ENCODE data around the gene ENHO.

DNA sequence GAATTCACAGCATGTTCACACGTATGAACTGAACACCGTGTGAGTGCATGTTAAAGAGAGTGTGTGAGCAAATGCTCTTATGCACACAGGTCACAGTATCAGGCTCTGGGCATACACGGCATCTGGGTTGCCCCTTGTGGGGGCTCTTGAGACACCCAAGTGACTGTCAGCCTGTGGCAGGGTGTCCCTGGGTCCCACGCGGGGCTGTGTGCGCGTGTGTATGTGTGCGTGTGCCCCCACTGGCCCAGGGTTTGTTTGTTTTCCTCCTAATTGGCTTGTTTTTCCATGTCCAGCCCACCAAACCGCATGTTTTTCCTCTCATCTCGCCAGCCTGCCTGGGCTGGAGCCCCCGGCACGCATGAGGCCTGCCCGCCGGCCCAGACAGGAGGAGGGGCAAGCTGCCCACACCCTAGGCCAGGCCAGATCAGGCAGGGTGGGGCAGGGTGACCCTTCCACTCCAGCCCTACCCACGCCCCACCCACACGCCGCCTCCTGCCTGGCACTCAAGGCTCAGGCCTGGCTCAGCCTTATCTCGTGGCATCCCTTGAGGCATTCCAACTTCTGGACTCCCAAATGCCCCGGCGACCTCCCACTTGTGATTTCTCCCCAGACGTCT lies 37.9 kb upstream of the ENHO start:
- TF ChIP-seq, protein P1, sequence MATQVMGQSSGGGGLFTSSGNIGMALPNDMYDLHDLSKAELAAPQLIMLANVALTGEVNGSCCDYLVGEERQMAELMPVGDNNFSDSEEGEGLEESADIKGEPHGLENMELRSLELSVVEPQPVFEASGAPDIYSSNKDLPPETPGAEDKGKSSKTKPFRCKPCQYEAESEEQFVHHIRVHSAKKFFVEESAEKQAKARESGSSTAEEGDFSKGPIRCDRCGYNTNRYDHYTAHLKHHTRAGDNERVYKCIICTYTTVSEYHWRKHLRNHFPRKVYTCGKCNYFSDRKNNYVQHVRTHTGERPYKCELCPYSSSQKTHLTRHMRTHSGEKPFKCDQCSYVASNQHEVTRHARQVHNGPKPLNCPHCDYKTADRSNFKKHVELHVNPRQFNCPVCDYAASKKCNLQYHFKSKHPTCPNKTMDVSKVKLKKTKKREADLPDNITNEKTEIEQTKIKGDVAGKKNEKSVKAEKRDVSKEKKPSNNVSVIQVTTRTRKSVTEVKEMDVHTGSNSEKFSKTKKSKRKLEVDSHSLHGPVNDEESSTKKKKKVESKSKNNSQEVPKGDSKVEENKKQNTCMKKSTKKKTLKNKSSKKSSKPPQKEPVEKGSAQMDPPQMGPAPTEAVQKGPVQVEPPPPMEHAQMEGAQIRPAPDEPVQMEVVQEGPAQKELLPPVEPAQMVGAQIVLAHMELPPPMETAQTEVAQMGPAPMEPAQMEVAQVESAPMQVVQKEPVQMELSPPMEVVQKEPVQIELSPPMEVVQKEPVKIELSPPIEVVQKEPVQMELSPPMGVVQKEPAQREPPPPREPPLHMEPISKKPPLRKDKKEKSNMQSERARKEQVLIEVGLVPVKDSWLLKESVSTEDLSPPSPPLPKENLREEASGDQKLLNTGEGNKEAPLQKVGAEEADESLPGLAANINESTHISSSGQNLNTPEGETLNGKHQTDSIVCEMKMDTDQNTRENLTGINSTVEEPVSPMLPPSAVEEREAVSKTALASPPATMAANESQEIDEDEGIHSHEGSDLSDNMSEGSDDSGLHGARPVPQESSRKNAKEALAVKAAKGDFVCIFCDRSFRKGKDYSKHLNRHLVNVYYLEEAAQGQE (IDR thresholded peaks at IDR 0.05; ENCODE audit: insufficient read depth in 1 of 2, low read depth in 2 of 2, low read length in 2 of 2), result no peak
- TF ChIP-seq POLR2AphosphoS5 (IDR thresholded peaks at IDR 0.05; ENCODE audit: low read depth, low read length), result no peak
- no peak for TF ChIP-seq SIN3A (IDR thresholded peaks at IDR 0.05; ENCODE audit: borderline replicate concordance, insufficient read depth, low read length)

Data from PFSK-1 (cell line).